Mesodermal cell (in vitro differentiated cells): ENCODE data around the gene UGT3A2.
"Not testable (repeated sequence)": the region's sequence is repeated elsewhere in the genome, so short reads cannot be mapped to it uniquely, and the experiment has no call there.

ENCODE experiments used
- H3K27ac ChIP-seq: 2 replicates; pipeline ENCODE4 v1.7.0; 2013; ENCODE audit warnings: mild to moderate bottlenecking, low read depth, low read length, moderate library complexity; ENCODE audit not compliant: severe bottlenecking
- H3K36me3 ChIP-seq: 2 replicates; pipeline ENCODE4 v1.7.1; 2013; ENCODE audit warnings: mild to moderate bottlenecking, low read length, moderate library complexity; ENCODE audit not compliant: control insufficient read depth, insufficient read depth
- H3K4me1 ChIP-seq: one replicate; pipeline ENCODE4 v1.7.1; 2013; ENCODE audit warnings: mild to moderate bottlenecking, low read length; ENCODE audit not compliant: insufficient read depth, control insufficient read depth, poor library complexity, severe bottlenecking
- H3K4me3 ChIP-seq: 2 replicates; pipeline ENCODE4 v1.7.0; 2013; ENCODE audit warnings: low read length, control low read depth, mild to moderate bottlenecking; ENCODE audit not compliant: insufficient read depth, poor library complexity, severe bottlenecking; ENCODE audit errors: extremely low read depth
- H3K9me3 ChIP-seq: 2 replicates; pipeline ENCODE4 v1.7.1; 2013; ENCODE audit warnings: mild to moderate bottlenecking, low read length, moderate library complexity; ENCODE audit not compliant: control insufficient read depth
- WGBS, 2 experiments: methylation state at CpG; one replicate each; pipeline ENCODE4 v1.1.5; 2013; ENCODE audit warnings: missing lambda C conversion rate in 2 of 2; ENCODE audit not compliant: insufficient coverage in 2 of 2; 5-methylcytosine and 5-hydroxymethylcytosine counted together

UGT3A2 gene

DNA sequence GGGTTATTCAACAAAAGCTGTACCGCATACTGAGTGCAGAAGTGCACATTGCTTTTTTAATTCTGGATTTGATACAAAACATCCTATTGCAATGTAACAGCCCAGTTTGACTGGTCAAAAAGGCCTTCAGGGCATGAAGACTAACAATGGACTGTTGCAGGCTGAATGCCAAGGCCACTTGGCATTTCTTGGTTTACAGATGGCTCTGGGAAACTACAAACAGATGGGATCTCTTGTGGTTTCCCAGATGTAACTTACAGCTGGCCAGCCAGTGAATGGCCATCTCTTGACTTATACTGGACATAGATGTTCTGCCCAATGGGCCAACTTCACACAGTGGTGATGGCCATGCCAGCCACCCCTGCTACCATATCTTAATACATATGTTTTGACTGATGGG is 36.8 kb downstream of the UGT3A2 start:
- Histone ChIP-seq H3K36me3 (no peaks in the 10 kb centered on the region), H3K27ac (no peak overlapping the region), H3K4me1 (no peaks in the 10 kb centered on the region), H3K9me3 (no peaks in the 10 kb centered on the region), H3K4me3 (no peak overlapping the region)
- 100% methylated on average over 1 of the region's 1 CpG for WGBS, 2 experiments

DNA sequence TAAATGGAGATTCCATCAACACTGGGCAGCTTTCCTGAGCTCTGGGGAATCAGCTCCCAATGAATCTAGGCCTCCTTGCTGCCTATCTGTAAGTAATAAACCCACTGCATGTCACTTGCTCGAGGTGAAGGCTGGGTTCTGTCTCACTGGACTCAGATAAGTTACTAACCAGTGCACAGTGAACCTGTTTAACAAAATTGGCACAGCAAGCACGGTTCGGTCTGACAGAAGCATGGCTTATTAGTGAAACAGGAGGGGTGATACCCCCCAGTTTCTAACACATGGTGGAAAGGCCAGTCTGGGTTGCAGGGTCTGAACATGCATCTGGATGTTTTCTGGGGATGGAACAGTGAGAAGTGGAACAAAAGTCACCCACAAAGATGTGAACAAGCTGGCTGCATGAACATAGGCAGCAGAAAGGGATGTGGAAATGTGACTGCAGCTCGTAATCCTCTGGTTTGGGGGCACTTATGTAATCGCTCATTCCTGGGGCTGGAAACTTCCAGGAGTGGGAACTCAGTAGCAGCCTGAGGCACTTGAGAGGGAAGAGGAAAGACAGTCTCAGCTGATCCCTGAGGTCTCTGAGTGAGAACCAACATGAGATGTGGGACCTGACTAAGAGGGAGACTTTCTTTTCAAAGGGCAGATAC is 37.7 kb downstream of the UGT3A2 start:
- no peaks in the 10 kb centered on the region for H3K4me1 ChIP-seq
- H3K9me3 ChIP-seq, result no peaks in the 10 kb centered on the region
- no peak overlapping the region for H3K4me3 ChIP-seq
- whole genome bisulfite sequencing, 2 experiments, result 77 to 89% methylated on average over 3 to 5 of the region's 5 CpGs
- H3K27ac ChIP-seq, result no peak overlapping the region
- no peaks in the 10 kb centered on the region for H3K36me3 ChIP-seq

DNA sequence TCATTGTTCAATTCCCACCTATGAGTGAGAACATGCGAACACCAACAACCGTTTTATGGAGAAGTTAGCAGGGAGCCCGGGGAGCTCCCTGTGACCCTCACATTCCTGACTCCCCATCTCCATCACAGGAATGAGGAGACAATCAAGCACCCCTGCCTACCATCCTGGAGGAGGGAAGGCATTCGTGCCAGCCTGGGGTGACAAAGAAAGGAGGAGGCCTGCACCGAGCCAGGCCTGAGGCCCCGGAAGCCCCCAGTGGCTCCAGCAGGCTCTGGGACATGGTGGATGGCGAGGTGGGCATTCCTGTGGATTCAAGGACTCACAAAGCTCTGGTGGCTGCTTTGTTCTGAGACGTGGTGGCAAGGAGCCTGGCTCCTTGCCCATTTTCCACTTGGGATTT is 39.0 kb downstream of the UGT3A2 start:
- Histone ChIP-seq H3K4me1 (peaks cover 2% of the 10 kb centered on the region), H3K4me3 (no peak overlapping the region), H3K27ac (no peak overlapping the region), H3K36me3 (no peaks in the 10 kb centered on the region), H3K9me3 (no peaks in the 10 kb centered on the region)
- 88 to 91% methylated on average over 5 to 6 of the region's 8 CpGs for WGBS, 2 experiments

DNA sequence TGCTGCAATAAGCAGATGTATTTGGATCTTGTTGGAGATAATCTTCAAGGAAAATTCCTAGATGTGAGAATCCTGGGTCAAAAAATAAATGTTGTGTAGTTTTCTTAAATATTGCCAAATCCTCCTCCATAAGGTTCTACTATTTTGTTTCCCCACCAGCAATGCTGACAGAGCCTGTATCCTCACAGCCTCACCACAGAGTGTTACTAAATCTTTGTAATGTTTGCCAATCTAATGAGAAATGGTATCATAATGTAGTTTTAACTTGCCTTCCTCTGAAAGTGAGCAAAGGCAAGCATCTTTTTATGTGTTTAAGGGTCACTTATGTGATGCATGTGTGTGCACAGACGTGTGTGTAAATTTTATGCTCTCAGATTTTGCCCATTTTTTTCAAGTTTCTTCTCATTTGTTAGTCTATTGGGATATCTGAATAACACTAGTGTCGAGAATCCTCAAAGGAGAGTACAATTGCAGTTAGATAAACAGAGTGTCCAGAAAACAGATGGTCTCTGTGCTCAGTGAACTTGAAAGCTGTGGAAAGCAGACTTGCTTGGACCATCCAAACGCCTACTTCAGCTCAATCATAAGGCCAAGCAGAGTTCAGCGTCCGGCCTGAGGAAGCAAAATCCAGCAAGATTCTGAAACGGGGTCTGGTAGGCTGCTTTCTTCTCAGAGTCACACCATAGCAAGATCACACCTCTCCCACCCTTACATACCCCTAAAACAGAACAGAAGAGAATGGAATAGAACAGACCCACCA is 39.8 kb downstream of the UGT3A2 start:
- no peak overlapping the region for H3K27ac ChIP-seq
- H3K36me3 ChIP-seq, result no peaks in the 10 kb centered on the region
- WGBS, 2 experiments, result 83 to 87% methylated on average over 5 to 6 of the region's 6 CpGs
- peaks cover 2% of the 10 kb centered on the region for H3K4me1 ChIP-seq
- no peak overlapping the region for H3K4me3 ChIP-seq
- H3K9me3 ChIP-seq, result no peaks in the 10 kb centered on the region

DNA sequence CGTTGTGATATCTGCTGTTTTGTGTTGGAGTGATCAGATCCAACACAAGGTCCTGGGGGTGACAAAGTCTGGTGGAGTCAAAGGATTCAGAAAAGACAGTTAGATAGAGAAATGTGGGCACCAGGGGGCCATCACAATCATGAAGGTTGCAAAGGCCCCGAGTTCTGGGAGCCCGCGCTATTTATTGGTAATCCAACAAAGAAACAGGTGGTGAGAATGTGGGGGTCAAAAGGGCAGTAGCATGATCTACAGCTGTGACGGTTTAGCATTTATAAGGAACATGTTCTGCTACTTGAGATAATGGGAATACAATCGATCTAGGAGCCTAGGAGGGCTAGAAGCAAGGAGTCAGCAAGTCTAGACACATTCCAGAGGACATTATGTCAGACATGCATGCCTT is 44.4 kb downstream of the UGT3A2 start:
- not testable (repeated sequence) for H3K36me3 ChIP-seq, H3K9me3 ChIP-seq, H3K27ac ChIP-seq, H3K4me3 ChIP-seq, H3K4me1 ChIP-seq
- WGBS, 2 experiments, result 80 to 95% methylated on average over 6 of the region's 6 CpGs

DNA sequence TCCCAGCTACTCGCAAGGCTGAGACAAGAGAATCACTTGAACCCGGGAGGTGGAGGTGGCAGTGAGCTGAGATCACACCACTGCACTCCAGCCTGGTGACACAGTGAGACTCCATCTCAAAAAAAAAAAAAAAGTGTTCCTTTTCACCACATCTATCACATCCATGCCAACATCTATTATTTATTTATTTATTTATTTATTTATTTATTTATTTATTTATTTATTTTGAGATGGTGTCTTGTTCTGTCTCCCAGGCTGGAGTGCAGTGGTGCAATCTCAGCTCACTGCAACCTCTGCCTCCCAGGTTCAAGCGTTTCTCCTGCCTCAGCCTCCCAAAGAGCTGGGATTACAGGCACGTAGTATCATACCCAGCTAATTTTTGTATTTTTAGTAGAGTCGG is 47.1 kb downstream of the UGT3A2 start:
- not testable (repeated sequence) for H3K36me3 ChIP-seq, H3K4me1 ChIP-seq, H3K27ac ChIP-seq, H3K4me3 ChIP-seq
- peaks cover 11% of the 10 kb centered on the region for H3K9me3 ChIP-seq
- 89 to 91% methylated on average over 3 to 4 of the region's 5 CpGs for WGBS, 2 experiments

DNA sequence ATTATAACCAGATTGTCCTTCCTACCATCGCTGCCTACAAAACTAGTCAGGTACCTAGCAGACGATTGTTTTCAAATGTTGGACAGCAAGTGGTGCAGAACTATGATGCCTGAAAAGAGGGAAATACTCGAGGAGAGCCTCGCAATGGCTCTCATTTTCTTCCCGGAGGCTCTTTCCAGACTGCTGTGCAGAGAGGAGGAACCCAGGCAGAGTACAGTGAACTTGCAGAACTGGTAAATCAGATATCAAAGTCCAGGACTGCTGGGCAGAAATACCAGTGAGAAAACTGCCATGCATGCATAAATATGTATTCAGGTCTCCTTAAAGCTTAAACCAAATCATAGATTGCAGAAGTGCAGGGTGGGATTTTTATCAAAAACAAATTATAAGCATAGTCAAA is 49.1 kb downstream of the UGT3A2 start:
- Histone ChIP-seq H3K27ac (no peak overlapping the region), H3K4me3 (no peak overlapping the region)

DNA sequence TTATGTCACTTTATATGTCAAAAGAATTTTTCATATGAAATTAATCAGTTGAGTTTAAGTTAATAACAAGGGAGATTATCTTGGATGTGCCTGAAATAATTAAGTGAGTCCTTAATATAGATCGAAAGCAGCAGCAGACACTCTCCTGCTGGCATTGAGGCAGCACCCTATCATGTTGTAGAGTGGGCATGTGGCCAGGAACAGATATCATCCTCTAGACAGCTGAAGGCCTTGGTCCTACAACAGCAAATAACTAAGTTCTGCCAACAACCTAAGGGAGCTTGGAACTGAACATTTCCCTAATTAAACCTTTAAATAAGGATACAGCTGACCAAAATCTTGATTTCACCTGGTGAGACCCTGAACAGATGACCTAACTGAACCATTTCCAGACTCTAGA is 49.7 kb downstream of the UGT3A2 start:
- Histone ChIP-seq H3K27ac (no peak overlapping the region), H3K36me3 (no peaks in the 10 kb centered on the region), H3K9me3 (peaks cover 25% of the 10 kb centered on the region), H3K4me1 (no peaks in the 10 kb centered on the region), H3K4me3 (no peak overlapping the region)
- WGBS, 2 experiments, result 100% methylated on average over 1 of the region's 1 CpG

More for the DNA sequence above, 49.1 kb downstream of the UGT3A2 start:
- no peaks in the 10 kb centered on the region for H3K4me1 ChIP-seq
- peaks cover 20% of the 10 kb centered on the region for H3K9me3 ChIP-seq
- no peaks in the 10 kb centered on the region for H3K36me3 ChIP-seq
- 63 to 84% methylated on average over 4 to 5 of the region's 5 CpGs for WGBS, 2 experiments

DNA sequence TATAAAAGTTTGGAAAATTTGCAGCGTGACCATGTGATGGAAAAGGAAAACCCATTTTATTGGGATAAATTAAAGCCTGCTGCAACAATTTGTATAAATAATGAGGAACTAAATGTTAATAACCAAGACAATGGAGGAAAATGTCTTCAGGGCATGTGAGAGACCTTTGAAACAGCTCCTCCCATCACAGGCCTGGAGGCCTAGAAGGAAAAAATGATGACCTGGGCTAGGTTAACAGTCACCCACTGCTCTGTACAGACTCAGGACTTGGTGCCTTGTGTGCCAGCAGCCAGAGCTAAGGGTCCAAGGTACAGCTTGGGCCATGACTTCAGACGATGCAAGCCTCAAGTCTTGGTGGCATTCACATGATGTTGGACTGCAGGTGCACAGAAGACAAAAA is 53.5 kb downstream of the UGT3A2 start:
- H3K9me3 ChIP-seq, result peaks cover 40% of the 10 kb centered on the region
- WGBS, 2 experiments, result 69 to 91% methylated on average over 2 of the region's 2 CpGs
- no peaks in the 10 kb centered on the region for H3K36me3 ChIP-seq
- H3K4me3 ChIP-seq, result no peak overlapping the region
- H3K27ac ChIP-seq, result no peak overlapping the region
- no peaks in the 10 kb centered on the region for H3K4me1 ChIP-seq

DNA sequence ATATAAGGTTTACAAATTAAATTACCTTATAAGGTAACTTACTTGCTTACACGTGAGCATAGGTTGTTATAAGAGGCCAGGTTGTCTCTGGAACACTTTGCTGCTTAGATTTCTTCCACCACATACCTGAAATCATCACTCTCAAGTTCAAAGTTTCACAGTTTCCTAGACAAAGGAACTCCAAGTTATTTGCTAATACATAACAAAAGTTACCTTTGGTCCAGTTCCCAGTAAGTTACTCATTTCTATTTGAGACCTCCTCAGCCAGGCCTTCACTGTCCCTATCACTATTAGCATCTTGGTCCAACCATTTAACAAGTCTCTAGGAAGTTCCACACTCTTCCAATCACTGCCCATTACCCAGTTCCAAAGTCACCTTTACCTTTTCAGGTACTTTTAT is 57.0 kb downstream of the UGT3A2 start:
- no peak overlapping the region for H3K27ac ChIP-seq
- no peaks in the 10 kb centered on the region for H3K4me1 ChIP-seq
- WGBS, 2 experiments, result no CpG with 5 or more reads among the region's 1 CpG
- H3K9me3 ChIP-seq, result peaks cover 29% of the 10 kb centered on the region
- no peak overlapping the region for H3K4me3 ChIP-seq
- no peaks in the 10 kb centered on the region for H3K36me3 ChIP-seq

DNA sequence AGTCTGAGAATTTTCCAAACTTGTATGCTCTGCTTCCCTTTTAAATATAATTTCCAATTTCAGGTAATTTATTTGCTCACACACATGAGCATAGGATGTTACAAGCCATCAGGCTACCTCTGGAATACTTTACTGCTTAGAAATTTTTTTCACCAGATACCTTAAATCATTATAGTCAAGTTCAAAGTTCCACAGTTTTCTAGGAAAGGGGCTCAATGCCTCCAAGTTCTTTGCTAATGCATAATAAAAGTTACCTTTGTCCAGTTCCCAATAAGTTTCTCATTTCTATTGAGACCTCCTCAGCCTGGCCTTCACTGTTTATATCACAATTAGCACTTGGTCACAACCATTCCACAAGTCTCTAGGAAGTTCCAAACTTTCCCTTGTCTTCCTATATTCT is 59.3 kb downstream of the UGT3A2 start:
- H3K4me3 ChIP-seq, result no peak overlapping the region
- H3K36me3 ChIP-seq, result no peaks in the 10 kb centered on the region
- no peak overlapping the region for H3K27ac ChIP-seq
- H3K9me3 ChIP-seq, result peaks cover 17% of the 10 kb centered on the region
- H3K4me1 ChIP-seq, result no peaks in the 10 kb centered on the region
